ENCODE results near the gene PALLD. TPM values are rescaled to one million over a fixed set of nuclear protein-coding genes. Genes with fewer than 3 reads are reported as not detected.

Gene PALLD
- polyA plus RNA-seq, 1 donor from 2014 or later: 20.5 TPM

DNA sequence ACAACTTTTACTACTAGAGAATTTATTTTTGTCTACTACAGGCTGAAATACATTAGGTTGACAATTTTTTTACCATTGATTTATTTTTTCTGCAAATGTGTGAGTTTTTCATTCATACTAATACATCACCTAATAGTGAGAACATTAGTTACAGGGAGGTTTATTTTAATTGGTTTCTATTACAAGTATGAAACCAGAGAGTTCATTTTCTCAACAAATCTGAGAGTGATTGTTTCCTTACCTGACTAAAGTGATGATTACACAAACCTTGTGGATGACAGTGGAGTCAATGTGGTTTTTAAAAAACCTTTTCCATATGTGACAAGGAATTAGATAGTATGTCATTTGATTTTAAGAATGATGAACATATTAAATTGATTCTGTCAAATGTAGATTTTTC, 227.4 kb downstream of the PALLD start:
- Histone ChIP-seq H2AFZ (ENCODE audit: low read depth, low read length) (no peak overlapping the region), H3K36me3 (ENCODE audit: insufficient read depth, low read length) (no peaks in the 10 kb centered on the region), H3F3A (ENCODE audit: insufficient read depth, low read length, poor library complexity, severe bottlenecking) (no peaks in the 10 kb centered on the region), H3K9me2 (ENCODE audit: insufficient read depth, low read length) (no peaks in the 10 kb centered on the region), H3K27me3 (ENCODE audit: insufficient read depth, low read depth, low read length) (no peaks in the 10 kb centered on the region), H3K4me2 (ENCODE audit: low read length) (no peak overlapping the region), H3K9me3 (ENCODE audit: low read length) (no peaks in the 10 kb centered on the region), H3K4me3 (ENCODE audit: low read length) (no peak overlapping the region), H3K9ac (ENCODE audit: low read length) (no peak overlapping the region), H4K20me1 (ENCODE audit: insufficient read depth) (no peaks in the 10 kb centered on the region), H3K27ac (ENCODE audit: low read length) (no peak overlapping the region), H3K79me2 (replicated peaks; ENCODE audit: insufficient read depth, low read length) (no peaks in the 10 kb centered on the region)
- TF ChIP-seq POLR2AphosphoS5 (IDR thresholded peaks at IDR 0.05) (no peak), TAF1 (IDR thresholded peaks at IDR 0.05; ENCODE audit: low read depth) (no peak), EP300 (conservative IDR thresholded peaks at IDR 0.05; ENCODE audit: poor library complexity, severe bottlenecking) (no peak), EZH2 (IDR thresholded peaks at IDR 0.05; ENCODE audit: borderline replicate concordance, insufficient read depth, low read length, poor library complexity, severe bottlenecking) (no peak), SMC3 (conservative IDR thresholded peaks at IDR 0.05; ENCODE audit: poor library complexity) (no peak), MXI1 (conservative IDR thresholded peaks at IDR 0.05; ENCODE audit: poor library complexity, severe bottlenecking) (no peak), RAD21 (conservative IDR thresholded peaks at IDR 0.05) (no peak)
- TF ChIP-seq, protein P1, sequence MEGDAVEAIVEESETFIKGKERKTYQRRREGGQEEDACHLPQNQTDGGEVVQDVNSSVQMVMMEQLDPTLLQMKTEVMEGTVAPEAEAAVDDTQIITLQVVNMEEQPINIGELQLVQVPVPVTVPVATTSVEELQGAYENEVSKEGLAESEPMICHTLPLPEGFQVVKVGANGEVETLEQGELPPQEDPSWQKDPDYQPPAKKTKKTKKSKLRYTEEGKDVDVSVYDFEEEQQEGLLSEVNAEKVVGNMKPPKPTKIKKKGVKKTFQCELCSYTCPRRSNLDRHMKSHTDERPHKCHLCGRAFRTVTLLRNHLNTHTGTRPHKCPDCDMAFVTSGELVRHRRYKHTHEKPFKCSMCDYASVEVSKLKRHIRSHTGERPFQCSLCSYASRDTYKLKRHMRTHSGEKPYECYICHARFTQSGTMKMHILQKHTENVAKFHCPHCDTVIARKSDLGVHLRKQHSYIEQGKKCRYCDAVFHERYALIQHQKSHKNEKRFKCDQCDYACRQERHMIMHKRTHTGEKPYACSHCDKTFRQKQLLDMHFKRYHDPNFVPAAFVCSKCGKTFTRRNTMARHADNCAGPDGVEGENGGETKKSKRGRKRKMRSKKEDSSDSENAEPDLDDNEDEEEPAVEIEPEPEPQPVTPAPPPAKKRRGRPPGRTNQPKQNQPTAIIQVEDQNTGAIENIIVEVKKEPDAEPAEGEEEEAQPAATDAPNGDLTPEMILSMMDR (IDR thresholded peaks at IDR 0.05; ENCODE audit: poor library complexity, severe bottlenecking): no peak
- TF ChIP-seq, protein P2, sequence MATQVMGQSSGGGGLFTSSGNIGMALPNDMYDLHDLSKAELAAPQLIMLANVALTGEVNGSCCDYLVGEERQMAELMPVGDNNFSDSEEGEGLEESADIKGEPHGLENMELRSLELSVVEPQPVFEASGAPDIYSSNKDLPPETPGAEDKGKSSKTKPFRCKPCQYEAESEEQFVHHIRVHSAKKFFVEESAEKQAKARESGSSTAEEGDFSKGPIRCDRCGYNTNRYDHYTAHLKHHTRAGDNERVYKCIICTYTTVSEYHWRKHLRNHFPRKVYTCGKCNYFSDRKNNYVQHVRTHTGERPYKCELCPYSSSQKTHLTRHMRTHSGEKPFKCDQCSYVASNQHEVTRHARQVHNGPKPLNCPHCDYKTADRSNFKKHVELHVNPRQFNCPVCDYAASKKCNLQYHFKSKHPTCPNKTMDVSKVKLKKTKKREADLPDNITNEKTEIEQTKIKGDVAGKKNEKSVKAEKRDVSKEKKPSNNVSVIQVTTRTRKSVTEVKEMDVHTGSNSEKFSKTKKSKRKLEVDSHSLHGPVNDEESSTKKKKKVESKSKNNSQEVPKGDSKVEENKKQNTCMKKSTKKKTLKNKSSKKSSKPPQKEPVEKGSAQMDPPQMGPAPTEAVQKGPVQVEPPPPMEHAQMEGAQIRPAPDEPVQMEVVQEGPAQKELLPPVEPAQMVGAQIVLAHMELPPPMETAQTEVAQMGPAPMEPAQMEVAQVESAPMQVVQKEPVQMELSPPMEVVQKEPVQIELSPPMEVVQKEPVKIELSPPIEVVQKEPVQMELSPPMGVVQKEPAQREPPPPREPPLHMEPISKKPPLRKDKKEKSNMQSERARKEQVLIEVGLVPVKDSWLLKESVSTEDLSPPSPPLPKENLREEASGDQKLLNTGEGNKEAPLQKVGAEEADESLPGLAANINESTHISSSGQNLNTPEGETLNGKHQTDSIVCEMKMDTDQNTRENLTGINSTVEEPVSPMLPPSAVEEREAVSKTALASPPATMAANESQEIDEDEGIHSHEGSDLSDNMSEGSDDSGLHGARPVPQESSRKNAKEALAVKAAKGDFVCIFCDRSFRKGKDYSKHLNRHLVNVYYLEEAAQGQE (IDR thresholded peaks at IDR 0.05; ENCODE audit: borderline replicate concordance): no peak

DNA sequence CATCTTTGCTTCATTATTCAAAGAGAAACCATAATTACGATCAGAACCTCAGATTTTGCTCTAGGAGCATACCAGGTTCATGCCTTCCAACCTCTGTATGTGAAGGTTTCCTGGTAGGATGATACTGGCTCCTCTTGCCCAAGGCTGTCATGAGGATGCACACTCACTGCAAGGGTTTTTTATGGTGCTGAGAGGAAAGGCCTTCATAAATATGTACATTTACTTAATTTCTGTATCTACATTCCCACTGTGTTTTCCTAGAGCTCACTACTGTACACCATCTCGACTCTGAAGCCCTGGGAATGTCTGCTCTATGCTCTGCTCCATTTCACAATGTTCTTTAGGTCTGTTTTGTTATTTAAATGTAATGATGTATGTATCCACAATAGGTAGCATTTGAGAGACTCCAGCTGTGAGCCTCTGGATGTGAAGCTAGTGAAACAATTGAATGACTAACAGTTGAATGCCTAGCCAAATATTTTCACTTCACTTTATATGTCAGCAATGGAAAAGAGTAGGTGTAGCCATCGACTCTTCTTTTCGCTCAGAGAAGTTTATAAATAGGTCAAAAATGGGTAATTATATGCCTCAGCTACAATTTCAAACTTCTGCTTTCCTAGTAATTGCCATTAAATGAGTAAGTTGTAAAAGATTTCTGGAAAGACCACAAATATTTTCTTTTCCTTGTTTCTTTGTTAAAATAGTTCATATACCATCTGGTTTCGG, 228.0 kb downstream of the PALLD start:
- Histone ChIP-seq H3K4me3 (ENCODE audit: low read length) (no peak overlapping the region), H3K4me2 (ENCODE audit: low read length) (no peak overlapping the region), H3K9me3 (ENCODE audit: low read length) (no peaks in the 10 kb centered on the region), H3K79me2 (replicated peaks; ENCODE audit: insufficient read depth, low read length) (no peaks in the 10 kb centered on the region), H3K27ac (ENCODE audit: low read length) (no peak overlapping the region), H3K9ac (ENCODE audit: low read length) (no peak overlapping the region), H3K27me3 (ENCODE audit: insufficient read depth, low read depth, low read length) (no peaks in the 10 kb centered on the region), H3F3A (ENCODE audit: insufficient read depth, low read length, poor library complexity, severe bottlenecking) (no peaks in the 10 kb centered on the region), H4K20me1 (ENCODE audit: insufficient read depth) (no peaks in the 10 kb centered on the region), H3K9me2 (ENCODE audit: insufficient read depth, low read length) (no peaks in the 10 kb centered on the region), H2AFZ (ENCODE audit: low read depth, low read length) (no peak overlapping the region), H3K36me3 (ENCODE audit: insufficient read depth, low read length) (no peaks in the 10 kb centered on the region)
- TF ChIP-seq POLR2AphosphoS5 (IDR thresholded peaks at IDR 0.05) (no peak), SMC3 (conservative IDR thresholded peaks at IDR 0.05; ENCODE audit: poor library complexity) (no peak), MXI1 (conservative IDR thresholded peaks at IDR 0.05; ENCODE audit: poor library complexity, severe bottlenecking) (no peak), RAD21 (conservative IDR thresholded peaks at IDR 0.05) (no peak), EP300 (conservative IDR thresholded peaks at IDR 0.05; ENCODE audit: poor library complexity, severe bottlenecking) (no peak), TAF1 (IDR thresholded peaks at IDR 0.05; ENCODE audit: low read depth) (no peak), EZH2 (IDR thresholded peaks at IDR 0.05; ENCODE audit: borderline replicate concordance, insufficient read depth, low read length, poor library complexity, severe bottlenecking) (no peak)
- TF ChIP-seq, protein P1 (IDR thresholded peaks at IDR 0.05; ENCODE audit: poor library complexity, severe bottlenecking): no peak
- TF ChIP-seq, protein P2 (IDR thresholded peaks at IDR 0.05; ENCODE audit: borderline replicate concordance): no peak
